Thyroid gland (tissue), 4 donors: Measurements from ENCODE around the gene FHOD3. TPM values are rescaled to one million over a fixed set of nuclear protein-coding genes. Genes with fewer than 3 reads are reported as not detected.

Experiments
- DNase-seq, 2 donors: peaks; one replicate each; pipeline ENCODE4 v3.0.0-alpha.2; 2019
- H3K27ac ChIP-seq, 3 donors: fragments of 200-600 bp; sonication (generic); 1 replicate in 2 of 3; 2 replicates in 1 of 3; pipeline ENCODE4 v1.5.1; 2016 to 2019; ENCODE audit warnings: mild to moderate bottlenecking in 1 of 3, moderate library complexity in 1 of 3
- H3K27me3 ChIP-seq: fragments of 200-600 bp; sonication (generic); one replicate; pipeline ENCODE4 v1.5.1; 2019
- H3K36me3 ChIP-seq, 2 donors: fragments of 200-600 bp; sonication (generic); one replicate each; pipeline ENCODE4 v1.5.1; 2016 to 2019
- H3K4me1 ChIP-seq, 2 donors: fragments of 200-600 bp; sonication (generic); one replicate each; pipeline ENCODE4 v1.5.1; 2017 to 2019
- H3K4me3 ChIP-seq, 3 donors: fragments of 200-600 bp; sonication (generic); replicated peaks in 1 of 3; 1 replicate in 2 of 3; 2 replicates in 1 of 3; pipeline ENCODE4 v1.5.1; 2016; ENCODE audit warnings: mild to moderate bottlenecking in 1 of 3
- H3K9me3 ChIP-seq: fragments of 200-600 bp; sonication (generic); one replicate; pipeline ENCODE4 v1.5.1; 2017
- POLR2A ChIP-seq, 2 donors: fragments of 450-650 bp; IDR thresholded peaks; one replicate each; pipeline ENCODE4 v1.6.1; 2017; ENCODE audit warnings: antibody characterized with exemption in 2 of 2, mild to moderate bottlenecking in 2 of 2, moderate library complexity in 1 of 2
- WGBS, 2 donors: methylation state at CpG; one replicate each; pipeline ENCODE4 v1.1.5; 2017; 5-methylcytosine and 5-hydroxymethylcytosine counted together
- intact Hi-C: fragments of 100-400 bp; cut with DNase I; formaldehyde crosslinking; loops from one replicate; pipeline ENCODE4 v1.15.1; 2023
- total RNA-seq, 4 donors: library from RNA; depleted of rRNA; stranded (reverse); fragments of >200 nt; gene quantifications; one replicate each; pipeline ENCODE4 v1.2.3, GENCODE V29; 2016
- TF ChIP-seq, protein P1 (sequence below), 6 experiments: fragments of 200-600 bp in 3 of 6; fragments of 450-650 bp in 3 of 6; sonication (generic) in 3 of 6; IDR thresholded peaks; one replicate each; pipeline ENCODE4 v1.5.1; 2016 to 2019; ENCODE audit warnings: antibody characterized with exemption in 6 of 6, mild to moderate bottlenecking in 2 of 6, inconsistent platforms in 1 of 6, moderate library complexity in 1 of 6

FHOD3 gene
- total RNA-seq, 4 donors from 2014 or later: 1.6 to 6.9 (median 4.8) TPM

DNA sequence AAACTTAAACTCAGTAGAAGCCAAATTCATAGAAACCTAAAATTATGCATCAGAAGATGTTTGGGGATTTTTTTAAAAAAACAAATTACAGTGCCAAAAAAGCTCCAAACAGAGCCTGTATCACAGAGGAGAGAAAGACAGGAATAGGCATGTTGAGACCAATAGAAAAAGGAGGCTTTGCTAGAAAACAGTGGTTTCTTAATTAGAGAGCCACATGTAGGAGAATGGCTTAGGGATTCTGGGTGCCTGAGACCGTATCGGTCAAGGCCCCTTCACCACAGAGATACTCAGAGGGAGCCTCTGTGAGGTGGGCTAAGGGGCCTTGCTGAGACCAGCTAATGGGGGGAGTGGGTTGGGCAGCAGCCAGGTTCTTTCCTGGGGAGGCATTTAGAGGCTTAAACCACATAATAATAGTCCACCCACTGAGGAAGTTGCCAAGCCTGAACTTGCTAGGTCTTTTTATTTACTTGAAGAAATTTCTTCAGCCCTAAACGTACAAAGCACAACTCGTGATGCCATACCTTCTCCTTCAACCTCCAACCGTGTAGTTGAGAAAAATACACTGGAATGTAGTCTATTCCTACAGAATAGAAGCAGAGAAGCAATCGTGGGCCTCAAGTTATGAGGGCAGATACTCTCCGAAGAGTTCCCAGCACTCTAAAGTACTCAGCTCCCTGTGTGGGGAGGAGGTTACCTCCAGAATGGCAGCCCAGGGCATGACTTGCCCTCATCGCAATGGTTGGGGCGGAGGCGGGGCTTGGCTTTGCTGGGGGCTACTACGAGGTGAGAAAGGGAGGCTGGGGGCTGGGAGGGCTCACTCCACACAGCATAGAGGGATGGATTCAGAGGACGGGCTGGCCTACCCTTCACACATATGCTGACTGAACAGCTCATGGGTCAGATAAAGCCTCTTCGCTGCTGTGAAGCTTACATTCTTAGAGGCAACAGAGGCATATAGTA lies 293.4 kb downstream of the FHOD3 start:
- intact Hi-C loops: no loop called here
- no peaks in the 10 kb centered on the region for H3K27me3 ChIP-seq
- WGBS, 2 donors: 85 to 86% methylated on average over 13 of the region's 13 CpGs
- no peaks in the 10 kb centered on the region for H3K4me1 ChIP-seq
- no peak overlapping the region for H3K4me3 ChIP-seq
- DNase-seq: no peak
- no peaks in the 10 kb centered on the region for H3K36me3 ChIP-seq
- no peaks in the 10 kb centered on the region for H3K9me3 ChIP-seq
- no peak overlapping the region for H3K27ac ChIP-seq
- TF ChIP-seq, protein P1, sequence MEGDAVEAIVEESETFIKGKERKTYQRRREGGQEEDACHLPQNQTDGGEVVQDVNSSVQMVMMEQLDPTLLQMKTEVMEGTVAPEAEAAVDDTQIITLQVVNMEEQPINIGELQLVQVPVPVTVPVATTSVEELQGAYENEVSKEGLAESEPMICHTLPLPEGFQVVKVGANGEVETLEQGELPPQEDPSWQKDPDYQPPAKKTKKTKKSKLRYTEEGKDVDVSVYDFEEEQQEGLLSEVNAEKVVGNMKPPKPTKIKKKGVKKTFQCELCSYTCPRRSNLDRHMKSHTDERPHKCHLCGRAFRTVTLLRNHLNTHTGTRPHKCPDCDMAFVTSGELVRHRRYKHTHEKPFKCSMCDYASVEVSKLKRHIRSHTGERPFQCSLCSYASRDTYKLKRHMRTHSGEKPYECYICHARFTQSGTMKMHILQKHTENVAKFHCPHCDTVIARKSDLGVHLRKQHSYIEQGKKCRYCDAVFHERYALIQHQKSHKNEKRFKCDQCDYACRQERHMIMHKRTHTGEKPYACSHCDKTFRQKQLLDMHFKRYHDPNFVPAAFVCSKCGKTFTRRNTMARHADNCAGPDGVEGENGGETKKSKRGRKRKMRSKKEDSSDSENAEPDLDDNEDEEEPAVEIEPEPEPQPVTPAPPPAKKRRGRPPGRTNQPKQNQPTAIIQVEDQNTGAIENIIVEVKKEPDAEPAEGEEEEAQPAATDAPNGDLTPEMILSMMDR (IDR thresholded peaks at IDR 0.05): no peak
- no peak for TF ChIP-seq POLR2A (IDR thresholded peaks at IDR 0.05)

DNA sequence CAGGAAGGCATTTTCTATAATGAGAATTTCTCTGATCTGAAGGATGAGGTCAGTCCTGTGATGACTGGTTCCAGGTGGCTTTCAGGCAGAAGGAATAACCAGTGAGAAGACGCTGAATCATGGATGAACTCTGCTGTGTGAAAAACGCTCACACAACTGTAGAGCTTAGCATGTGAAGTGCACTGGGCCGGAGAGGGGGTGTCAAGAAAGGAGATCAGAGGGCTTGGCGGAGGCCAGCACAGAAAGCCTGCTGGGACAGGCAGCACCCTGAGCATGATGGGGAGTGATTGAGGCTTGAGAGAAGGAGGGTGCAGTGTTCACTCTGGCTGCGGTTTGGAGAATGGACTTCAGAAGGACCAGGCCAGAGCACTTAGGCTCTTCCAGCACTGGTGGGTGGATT lies 294.8 kb downstream of the FHOD3 start:
- 90 to 95% methylated on average over 5 of the region's 5 CpGs for WGBS, 2 donors
- Histone ChIP-seq H3K36me3 (no peaks in the 10 kb centered on the region), H3K4me1 (no peaks in the 10 kb centered on the region), H3K27ac (no peak overlapping the region), H3K4me3 (no peak overlapping the region), H3K9me3 (no peaks in the 10 kb centered on the region), H3K27me3 (no peaks in the 10 kb centered on the region)
- DNase-seq: no peak
- TF ChIP-seq, protein P1 (IDR thresholded peaks at IDR 0.05): no peak
- no peak for TF ChIP-seq POLR2A (IDR thresholded peaks at IDR 0.05)
- intact Hi-C loops: no loop called here

DNA sequence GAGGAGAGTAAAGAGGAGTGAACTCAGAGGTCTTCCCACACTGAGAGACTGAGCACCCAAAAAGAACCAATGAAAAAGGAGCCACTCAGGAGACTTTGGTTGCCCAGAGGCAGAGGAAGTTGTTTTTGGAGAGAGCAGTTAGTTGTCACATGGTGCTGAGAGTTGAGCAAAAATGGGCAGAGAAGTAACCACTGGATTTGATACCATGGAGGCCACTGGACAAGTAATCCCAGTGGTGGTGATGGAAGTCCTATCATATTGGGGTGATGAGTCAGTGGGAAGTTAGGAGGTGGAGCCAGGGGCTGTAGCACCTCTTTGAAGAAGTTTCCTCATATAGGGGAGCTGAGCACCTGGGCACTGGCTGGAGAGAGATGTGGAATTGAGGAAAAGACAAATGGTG lies 295.5 kb downstream of the FHOD3 start:
- H3K36me3 ChIP-seq: no peaks in the 10 kb centered on the region
- TF ChIP-seq, protein P1 (IDR thresholded peaks at IDR 0.05): no peak
- TF ChIP-seq POLR2A (IDR thresholded peaks at IDR 0.05): no peak
- intact Hi-C loops: no loop called here
- no peak overlapping the region for H3K4me3 ChIP-seq
- H3K27me3 ChIP-seq: no peaks in the 10 kb centered on the region
- H3K27ac ChIP-seq: no peak overlapping the region
- no peak for DNase-seq
- no peaks in the 10 kb centered on the region for H3K9me3 ChIP-seq
- no peaks in the 10 kb centered on the region for H3K4me1 ChIP-seq

DNA sequence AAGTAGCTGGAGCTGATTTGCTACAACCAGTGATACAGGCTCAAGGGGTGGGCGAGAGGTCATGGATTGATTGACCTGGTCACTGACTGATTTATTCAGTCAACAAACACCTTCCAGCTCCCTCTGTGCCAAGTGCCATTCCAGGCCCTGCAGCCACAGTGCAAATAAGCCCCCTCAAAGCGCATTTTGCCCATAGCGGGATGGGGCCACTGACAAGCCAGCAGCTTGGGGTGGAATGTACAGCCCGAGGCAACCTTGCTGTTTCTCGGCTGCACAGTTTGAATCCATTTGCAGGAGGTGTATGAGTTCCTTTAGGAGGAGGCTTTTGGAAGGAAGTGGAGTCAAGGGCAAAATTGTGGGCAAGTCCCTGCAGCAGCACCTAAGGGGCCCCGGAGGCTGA lies 296.1 kb downstream of the FHOD3 start:
- intact Hi-C loops: no loop called here
- no peaks in the 10 kb centered on the region for H3K27me3 ChIP-seq
- H3K4me3 ChIP-seq: no peak overlapping the region
- TF ChIP-seq, protein P1 (IDR thresholded peaks at IDR 0.05): no peak
- no peak for TF ChIP-seq POLR2A (IDR thresholded peaks at IDR 0.05)
- no peaks in the 10 kb centered on the region for H3K36me3 ChIP-seq
- no peaks in the 10 kb centered on the region for H3K4me1 ChIP-seq
- 90 to 91% methylated on average over 6 of the region's 6 CpGs for WGBS, 2 donors
- no peak overlapping the region for H3K27ac ChIP-seq
- no peak for DNase-seq
- H3K9me3 ChIP-seq: no peaks in the 10 kb centered on the region

DNA sequence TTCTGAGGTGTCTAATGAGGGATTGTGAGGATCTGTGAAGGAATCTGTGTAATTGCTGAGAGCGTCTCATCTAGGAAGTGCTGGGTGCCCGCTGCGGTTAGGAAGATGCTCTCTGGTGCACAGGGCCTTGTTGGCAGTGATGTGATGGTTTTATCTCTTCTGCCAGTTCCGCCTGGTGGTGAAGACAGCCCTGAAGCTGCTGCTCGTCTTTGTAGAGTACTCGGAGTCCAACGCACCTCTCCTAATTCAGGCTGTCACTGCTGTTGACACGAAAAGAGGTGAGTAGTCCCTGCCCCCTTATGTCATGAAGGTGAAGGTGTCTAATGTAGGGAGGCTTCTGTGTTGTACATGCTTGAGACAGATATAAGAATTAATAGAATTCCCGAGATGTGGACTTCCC lies 297.1 kb downstream of the FHOD3 start:
- 85 to 94% methylated on average over 7 to 9 of the region's 9 CpGs for WGBS, 2 donors
- no peak for DNase-seq
- Histone ChIP-seq H3K27ac (no peak overlapping the region), H3K36me3 (no peaks in the 10 kb centered on the region), H3K4me3 (no peak overlapping the region), H3K9me3 (no peaks in the 10 kb centered on the region), H3K4me1 (no peaks in the 10 kb centered on the region), H3K27me3 (no peaks in the 10 kb centered on the region)
- intact Hi-C loops: no loop called here
- TF ChIP-seq, protein P1 (IDR thresholded peaks at IDR 0.05): no peak
- no peak for TF ChIP-seq POLR2A (IDR thresholded peaks at IDR 0.05)
